Epidermal melanocyte (primary cell): Measurements from ENCODE around the gene MAML3.

Experiments used
- DNase-seq: peaks from one replicate; pipeline ENCODE4 v3.0.0; 2011; ENCODE audit warnings: low spot score; ENCODE audit not compliant: insufficient read length

Gene MAML3

DNA sequence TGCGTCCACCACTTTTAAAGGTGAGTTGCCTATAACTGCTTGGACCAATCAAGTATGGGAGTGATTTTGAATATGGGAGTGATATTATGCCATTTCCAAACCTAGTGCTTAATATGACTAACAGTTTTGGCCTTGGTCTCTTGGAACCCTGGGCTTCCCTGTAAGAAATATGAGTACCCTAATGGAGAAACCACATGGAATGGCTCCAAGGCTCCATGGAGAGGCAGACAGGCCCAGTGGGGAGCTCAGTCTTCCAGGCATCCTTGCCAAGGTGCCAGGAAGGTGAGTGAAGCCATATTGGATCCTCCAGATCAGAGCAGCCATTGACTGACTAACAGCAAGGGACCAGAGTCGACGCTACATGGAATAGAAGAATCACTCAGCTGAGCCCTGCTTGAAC lies 53.2 kb downstream of the MAML3 start:
- no peak for DNase-seq

- DNase-seq, result no peak
Observed at GRCh38 chr4:140099983-140100382, 54.0 kb downstream of the MAML3 start.

DNA sequence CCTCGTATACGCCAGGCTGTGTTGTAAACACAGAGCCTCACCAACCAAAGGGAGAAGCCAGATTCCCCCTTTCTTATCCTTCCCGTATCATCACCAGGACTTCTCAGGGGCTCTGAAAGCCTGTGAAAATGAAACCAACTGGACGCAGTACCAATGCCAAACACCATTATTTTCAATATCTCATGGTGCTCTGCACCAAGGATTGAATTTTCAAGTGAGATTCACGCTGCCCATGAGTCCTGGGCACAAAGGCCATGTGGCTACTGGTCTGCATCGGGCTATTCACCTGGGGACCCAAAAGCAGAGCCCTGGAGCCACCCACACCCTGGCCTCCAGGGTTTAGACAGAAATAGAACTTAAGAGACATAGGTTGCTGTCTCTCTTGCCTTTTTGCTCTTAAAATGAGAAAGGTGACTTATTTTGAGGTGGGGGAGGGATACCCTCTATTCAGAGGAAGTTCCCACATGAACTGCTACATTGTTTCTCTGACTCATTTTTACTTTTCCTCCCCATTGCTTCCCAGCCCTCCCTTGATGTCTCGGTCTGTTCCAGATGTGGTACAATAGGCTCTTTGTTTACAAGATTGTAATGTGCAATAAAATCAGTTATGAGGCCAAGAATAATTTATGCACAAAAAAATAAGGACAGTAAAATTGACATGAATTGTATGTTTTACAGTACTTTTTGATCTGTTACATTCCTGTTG lies 55.4 kb downstream of the MAML3 start:
- peak; percentile 49 for DNase-seq

DNA sequence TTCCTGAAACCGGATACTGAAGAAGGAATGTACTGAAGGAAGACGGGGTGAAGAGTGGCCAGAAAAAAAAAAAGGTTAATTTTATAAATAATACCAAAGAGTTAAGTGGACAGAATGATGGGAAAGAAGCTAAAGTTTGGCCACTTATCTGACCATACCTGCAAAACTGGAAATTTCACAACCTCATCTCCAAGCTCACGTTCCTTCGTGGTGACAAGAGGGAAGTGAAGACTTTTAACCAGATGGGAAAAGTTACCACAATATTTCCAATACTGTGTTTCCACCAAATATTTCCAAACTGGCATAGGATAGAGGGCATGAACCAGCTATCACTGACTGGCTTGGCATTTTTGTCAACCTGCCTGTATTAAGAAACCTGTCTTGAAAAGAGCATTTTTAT lies 56.4 kb downstream of the MAML3 start:
- no peak for DNase-seq

DNA sequence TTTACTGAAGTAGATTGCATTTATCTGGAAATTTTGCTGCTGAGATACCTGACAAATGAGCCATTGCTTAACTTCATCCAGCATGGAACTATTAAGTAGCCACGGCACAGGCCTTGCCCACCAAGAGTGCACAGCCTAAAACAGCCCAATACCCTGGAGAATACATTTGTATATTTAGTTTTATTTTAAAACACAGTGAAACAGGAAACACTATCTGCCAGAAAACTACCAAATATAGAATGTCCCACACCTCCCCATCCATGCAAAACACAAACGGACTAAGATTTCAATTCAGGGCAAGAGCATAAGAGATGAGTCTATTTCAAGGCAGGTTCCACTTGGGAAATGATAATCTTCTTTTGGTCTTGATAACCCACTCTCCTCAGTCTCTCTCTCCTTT lies 57.1 kb downstream of the MAML3 start:
- no peak for DNase-seq

GRCh38 chr4:140096483-140096861 lies 57.5 kb downstream of the MAML3 start:
- DNase-seq, result no peak

GRCh38 chr4:140095694-140096482 lies 58.1 kb downstream of the MAML3 start:
- DNase-seq, result no peak

- DNase-seq, result no peak
Observed at GRCh38 chr4:140094438-140095420, 59.3 kb downstream of the MAML3 start.

DNA sequence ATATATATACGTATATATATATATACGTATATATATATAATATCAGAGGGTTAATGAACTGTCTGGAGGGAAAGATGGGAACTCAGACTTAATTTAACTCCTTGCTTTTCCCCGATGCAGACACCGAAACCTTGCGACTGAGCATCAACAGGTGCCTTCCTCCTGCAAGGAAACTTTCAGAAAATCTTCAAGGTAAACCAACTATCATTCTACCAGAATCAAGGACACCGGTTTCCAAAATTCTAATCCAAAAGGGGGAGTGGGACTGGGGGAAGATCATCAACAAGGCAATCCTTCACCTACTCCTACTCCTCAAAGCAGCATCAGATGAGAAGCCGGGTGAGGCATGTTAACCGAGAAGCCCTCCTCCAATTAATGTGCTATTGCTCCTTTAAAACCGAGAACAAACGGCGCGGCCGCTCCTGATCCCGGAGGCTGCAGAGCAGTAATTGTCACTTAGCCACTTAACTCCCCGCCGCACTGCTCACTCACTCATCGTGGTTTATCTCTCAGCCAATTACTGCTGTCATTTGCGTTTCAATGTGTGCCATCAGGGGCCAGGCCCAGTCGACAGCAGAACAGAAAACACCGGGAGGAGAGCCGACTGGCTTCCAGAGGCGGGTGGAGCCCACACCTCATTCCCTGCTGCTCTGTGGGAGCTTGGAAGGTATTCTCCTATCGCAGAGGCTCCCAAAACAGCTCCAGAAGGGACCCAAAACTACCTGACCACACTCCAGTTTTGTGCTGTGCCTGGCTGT lies 61.7 kb downstream of the MAML3 start:
- no peak for DNase-seq

DNA sequence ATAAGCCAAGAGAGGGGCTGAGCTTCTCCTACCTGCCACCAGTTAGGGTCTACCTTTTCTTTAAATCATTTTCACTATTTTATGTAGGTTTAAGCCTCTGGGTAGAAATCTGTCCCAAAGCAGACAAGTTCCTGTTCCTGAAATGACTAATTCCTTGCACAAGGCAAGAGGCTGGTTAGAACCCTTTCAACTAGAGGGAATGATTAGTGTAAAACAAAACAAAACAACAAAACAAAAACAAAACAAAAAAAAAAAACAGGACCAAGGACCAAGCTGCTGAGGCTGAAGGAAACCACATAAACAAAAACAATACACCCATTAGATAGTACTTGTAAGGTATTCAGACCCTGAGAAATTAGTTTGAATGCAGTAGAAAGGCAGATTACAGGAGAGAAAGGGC lies 62.7 kb downstream of the MAML3 start:
- no peak for DNase-seq

- DNase-seq, result no peak
Observed at GRCh38 chr4:140090215-140090731, 63.7 kb downstream of the MAML3 start.

DNA sequence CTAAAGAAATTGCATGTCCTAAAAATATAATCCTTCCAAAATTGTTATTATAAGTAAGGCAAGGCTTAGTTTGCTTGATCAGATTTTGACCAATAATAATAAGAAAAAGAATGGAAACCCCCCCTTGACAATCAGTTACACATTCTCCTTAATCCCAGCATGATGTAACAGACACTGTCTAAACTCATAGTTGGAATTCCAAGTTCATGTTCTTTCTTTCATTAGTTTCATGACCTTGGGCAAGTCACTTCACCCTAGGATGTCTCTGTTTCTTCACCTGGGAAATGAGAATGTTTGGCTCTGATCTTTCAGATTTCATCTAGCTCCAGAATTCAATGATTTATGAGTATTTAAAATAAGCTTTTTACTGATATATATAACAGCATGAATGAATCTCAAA lies 64.8 kb downstream of the MAML3 start:
- DNase-seq, result no peak

- DNase-seq, result no peak
Observed at GRCh38 chr4:140088323-140088967, 65.5 kb downstream of the MAML3 start.

DNA sequence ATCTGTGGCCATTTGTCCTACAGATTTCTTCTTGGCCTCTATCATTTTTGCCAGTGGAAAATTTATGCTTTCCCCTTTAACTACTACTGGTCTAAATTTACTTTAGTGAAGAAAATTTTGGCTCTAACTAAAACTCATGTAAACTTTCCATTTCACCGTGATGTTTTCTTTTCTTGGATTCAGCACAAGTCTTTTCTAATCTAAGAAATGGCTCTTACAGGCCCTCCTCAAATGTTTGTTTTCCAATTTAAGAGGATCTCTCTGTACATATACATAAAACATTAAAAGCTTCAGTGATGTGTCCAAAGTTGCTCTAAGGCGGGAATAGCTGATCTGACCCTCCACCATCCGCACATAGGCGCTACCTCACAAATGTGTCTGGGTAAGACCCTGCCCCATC lies 68.1 kb downstream of the MAML3 start:
- DNase-seq, result no peak

DNA sequence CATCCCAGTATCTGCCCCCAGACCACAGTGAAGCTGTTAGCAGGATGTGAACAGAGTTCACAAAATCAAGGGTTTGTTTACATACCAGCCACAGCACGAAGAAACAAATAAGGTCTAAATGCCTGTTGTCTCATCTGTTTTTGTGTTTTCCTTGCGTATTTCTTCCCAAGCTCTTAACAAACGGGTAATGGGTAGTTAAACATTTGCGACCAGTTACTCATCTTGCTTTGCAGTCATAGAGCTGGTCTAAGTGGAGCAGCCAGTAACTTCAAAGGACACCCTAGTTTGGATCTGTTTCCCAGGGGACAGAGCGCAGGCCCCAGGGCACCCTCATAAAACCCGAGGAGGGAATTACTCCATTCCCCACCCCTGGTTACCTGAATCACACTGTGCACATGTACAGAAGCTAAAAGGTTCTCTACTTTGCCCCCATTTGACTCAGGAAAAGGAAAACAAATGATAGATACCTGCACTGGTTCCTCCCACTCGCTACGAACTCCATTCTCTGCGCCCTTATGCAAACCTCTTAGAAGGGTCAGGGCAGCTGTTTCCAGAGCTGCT lies 68.8 kb downstream of the MAML3 start:
- DNase-seq, result no peak

- no peak for DNase-seq
Observed at GRCh38 chr4:140084385-140084784, 69.6 kb downstream of the MAML3 start.

DNA sequence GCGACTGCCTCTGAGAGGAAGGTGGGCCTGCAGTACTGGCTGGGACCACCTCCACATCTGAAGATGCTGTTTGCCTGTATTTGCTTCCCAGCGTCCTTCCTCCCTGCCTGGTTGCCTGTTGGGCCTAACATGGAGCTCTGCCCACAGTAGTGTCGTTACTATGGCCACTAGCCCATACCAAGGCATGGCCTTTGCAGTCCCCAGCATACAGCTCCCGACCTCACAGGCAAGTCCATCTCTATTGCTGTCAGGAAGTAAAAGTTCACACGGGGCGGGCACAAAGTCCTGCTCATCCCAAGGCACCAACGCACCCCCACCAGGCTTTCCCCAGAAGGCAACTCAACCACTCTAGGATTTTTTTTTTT lies 71.6 kb downstream of the MAML3 start:
- DNase-seq, result no peak

DNA sequence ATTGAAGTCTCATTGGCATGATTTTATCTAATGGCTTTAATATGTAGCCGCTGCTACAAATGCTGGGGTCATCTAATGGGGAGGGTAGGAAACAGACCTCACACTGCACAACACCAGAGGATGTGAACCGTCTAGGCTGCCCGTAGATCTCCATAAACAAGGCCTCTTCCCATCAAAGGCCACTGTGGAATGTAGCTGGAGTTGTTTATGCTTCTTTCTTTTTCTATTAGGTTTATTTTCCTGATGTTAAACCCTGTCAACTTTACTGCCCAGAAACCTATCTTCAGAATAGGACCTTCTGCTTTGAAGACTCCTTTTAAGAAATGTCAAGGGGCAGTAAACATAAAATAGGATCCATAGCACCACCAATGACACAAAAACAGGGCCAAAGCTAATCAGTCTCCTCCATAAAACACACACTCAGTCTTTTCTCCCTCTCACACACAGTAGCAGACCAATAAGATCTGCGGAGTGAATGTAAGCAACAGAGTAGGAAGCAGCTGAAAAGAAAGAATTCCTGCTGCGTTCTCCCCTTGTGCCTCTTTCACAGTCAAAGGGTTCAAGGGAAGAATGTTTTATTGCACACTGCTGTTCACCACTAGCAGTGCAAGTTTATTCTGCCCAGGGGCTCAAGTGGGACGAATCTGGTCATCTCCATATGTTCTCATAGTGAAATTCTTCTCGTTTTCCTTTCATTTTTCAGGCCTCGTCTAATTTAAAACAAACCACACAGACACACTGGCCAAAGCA lies 72.2 kb downstream of the MAML3 start:
- DNase-seq, result no peak

DNA sequence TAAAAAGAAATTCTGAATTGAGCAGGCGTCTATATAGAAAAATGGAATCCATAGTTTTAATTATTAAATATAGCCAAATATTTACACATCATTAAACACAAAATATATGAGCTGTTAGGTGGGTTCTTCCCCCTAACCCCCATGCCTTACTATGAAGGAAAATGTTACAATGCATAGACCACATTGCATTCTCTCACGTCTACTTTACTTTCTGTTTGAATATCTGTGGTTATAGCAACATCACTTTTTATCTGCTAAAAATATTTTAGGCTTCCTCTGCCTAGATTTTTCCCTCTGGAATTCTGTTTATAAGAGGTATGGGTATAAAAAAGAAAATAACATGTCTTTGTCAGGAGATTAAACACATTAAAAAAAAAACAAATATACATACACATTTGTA lies 73.1 kb downstream of the MAML3 start:
- DNase-seq, result no peak
